ENCODE results near the gene CRY1.
"Not testable (repeated sequence)": the region's sequence is repeated elsewhere in the genome, so short reads cannot be mapped to it uniquely, and the experiment has no call there.

CRY1 gene

DNA sequence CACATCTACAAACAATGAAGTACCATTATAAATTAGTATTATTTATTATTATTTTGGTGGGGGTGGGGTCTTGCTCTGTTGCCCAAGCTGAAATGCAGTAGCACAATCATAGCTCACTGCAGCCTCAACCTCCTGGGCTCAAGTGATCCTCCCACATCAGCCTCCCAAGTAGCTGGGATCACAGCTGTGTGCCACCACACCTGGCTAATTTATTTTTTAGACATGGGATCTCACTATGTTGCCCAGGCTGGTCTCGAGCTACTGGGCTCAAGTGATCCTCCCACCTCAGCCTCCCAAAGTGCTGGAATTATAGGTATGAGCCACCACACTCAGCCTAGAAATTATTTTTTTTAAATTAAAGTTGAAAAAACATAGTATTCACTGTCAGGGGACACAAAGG lies 15.0 kb upstream of the CRY1 start:
- DNase-seq (ENCODE audit: low read depth) = not testable (repeated sequence)

DNA sequence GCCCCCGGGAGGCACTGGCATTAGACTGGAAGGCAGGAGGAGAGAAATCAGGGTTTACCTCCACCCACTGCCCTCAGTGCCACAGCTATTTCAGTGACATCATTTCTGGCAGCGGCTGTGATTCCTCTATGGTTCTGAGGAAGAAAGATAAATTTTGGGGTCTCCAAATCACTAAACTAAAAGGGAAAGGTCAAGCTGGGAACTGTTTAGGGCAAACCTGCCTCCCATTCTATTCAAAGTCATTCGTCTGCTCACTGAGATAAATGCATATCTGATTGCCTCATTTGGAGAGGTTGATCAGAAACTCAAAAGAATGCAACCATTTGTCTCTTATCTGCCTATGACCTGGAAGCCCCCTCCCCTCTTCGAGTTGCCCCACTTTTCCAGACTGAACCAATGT lies 14.0 kb upstream of the CRY1 start:
- DNase-seq (ENCODE audit: low read depth) = no peak

DNA sequence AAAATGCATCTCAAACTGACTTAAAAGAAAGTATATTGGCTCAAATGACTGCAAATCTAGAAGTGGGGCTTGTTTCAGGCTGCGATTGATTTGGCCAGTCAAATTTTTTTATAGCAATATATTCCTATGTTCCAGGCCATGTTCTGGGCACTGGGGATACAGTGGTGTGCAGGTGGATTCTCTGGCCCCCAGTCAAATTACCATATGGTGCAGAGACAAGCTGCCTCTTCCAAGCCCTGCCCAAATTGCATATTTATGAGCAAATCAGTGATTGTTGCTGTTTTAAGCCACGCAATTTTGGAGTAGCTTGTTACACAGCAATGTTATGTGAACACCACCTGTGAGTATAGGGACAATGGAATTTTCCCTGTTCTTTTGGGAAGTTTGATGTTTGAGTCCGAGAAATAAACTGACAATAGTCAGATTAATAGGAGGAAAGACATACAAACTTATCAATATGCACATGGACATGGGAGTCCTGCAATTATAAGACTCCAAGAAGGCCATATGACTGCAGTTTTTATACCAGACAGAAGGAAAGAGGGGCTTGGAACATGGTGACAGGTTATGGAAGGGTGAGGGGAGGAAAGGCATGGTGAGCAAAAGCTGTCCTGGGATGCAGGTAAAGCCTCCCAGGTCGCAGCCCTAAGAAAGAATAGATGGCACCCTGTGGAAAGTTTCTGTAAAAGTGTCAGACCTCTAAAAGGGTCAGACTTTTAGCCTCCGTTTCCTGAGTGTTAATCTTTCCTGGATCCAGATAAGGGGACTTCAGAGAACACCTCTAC lies 13.1 kb upstream of the CRY1 start:
- no peak for DNase-seq (ENCODE audit: low read depth)

DNA sequence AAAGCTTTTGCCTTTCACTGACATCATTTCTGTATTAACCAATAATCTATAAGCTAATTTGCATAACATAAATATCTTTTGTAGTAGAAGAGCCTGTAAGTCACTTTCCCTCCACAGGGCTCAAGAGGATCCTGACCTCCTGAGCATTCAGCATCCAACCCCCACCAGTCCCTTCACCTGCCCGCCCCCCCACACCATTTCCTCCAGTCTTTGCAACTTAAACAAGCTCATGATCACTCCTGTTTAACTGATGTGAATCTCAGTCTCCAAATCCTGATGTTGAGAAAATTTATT lies 12.0 kb upstream of the CRY1 start:
- no peak for DNase-seq (ENCODE audit: low read depth)

DNA sequence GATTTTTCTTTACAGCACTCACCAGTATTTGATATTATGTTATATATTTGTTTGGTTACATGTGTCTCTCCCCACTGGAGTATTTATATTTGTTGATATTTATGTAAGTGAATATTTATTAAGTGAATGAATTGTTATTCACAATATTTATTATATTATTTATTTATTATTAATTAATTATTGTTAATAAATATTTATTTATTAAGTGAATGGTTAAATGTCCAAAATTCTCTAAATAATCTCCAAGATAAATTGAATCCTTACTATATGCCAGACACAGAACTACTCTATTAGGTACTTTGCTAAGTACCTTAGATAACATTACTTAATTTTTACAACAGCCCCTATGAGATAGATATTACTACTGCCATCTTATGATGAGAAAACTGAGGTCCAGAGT lies 10.2 kb upstream of the CRY1 start:
- no peak for DNase-seq (ENCODE audit: low read depth)

DNA sequence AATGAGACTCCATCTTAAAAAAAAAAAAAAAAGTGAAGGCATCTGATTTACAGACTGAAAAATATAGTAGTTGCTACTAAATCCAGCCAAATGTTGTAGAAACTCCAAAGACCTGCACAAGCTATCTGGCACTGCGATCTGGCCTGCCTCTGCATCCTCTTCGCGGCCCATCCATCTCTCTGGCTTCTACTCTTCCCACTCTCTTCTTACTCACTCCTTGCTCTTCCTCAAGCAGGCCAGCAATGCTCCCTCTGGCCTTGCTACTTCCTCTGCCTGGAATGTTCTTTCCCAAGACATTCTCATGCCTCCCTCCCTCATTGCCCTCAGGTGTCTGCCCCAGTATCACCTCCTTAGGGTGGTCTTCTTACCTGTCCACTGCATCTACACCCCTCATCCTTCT lies 9.7 kb upstream of the CRY1 start:
- DNase-seq (ENCODE audit: low read depth) = no peak

DNA sequence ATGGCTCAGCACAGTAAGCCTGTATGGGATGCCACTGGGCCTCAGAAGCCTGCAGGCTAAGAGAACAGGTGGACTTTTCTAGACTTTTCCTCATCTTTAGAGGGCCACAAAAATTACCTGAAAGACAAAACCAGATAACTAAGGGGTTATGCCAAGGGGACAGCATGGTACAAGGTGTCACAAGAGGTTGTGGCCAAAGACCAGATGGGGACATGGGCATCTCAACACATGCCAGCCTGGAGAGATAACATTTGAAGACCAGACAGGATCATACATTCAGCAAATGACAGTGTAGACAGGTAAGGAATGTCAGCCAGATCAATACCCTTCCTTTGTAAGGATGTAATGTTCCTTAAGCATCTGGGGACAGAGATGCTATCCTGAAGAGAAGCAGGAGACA lies 8.9 kb upstream of the CRY1 start:
- no peak for DNase-seq (ENCODE audit: low read depth)

DNA sequence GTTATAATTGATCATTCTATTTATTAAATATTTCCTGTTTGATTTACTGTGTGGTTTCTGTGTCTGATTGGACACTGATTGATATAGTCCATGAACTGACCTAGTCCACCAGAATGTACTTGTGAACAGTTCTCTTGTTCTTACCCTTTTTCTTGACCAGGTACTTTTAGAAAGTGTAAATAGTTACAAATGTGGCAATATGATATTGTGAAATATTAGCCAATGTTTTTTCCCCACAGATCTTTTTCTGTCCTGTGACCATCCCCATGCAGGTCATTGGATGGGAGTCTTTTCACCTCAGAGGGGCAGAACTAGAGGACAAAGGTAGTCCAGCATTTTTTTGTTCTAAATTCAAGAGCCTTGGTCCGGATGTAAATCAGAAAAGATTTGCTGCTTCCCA lies 8.3 kb upstream of the CRY1 start:
- DNase-seq (ENCODE audit: low read depth) = no peak

DNA sequence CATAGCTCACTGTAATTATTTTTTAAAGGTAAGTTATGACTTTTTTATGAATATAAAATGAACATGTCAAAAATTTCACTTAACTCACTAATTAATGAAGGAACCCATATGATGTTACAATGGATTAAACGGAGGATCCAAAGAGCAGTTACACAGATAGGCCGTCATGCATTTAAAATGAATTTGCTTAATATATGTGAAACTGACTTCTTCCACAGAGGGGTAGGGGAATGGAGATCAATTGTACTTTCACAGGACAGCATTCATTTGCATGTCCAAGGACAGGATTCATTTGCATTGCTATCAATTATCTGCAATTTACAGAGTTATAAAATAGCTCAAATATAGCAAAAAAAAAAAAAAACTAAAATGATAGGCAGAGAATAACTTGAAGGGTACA lies 6.6 kb upstream of the CRY1 start:
- DNase-seq (ENCODE audit: low read depth) = no peak

DNA sequence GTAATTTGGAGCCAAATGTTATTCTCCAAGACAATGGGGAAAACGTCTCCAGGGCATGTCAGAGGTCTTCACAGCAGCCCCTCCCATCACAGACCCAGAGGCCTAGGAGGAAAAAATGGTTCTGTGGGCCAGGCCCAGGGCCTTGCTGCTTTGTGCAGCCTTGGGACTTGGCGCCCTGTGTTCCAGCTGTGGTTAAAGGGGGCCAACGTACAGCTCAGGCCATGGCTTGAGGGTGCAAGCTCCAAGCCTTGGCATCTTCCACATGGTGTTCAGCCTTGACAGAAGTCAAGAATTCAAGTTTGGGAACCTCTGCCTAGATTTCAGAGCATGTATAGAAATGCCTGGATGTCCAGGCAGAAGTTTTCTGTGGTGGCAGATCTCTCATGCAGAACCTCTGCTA lies 3.2 kb upstream of the CRY1 start:
- no peak for DNase-seq (ENCODE audit: low read depth)

DNA sequence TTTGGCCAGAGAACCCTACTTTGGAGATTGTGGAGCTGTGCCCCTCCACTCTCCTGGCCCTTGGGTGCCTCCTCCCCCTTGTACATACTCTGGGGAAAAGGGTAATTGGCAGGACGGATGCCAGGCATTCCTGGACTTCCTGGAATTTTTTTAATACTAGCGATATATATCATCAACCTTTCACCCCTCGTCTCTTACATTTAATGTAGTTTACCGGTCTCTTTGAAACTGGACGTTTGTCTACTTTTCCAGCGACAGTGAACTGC lies 767 bp upstream of the CRY1 start:
- DNase-seq (ENCODE audit: low read depth) = no peak

DNA sequence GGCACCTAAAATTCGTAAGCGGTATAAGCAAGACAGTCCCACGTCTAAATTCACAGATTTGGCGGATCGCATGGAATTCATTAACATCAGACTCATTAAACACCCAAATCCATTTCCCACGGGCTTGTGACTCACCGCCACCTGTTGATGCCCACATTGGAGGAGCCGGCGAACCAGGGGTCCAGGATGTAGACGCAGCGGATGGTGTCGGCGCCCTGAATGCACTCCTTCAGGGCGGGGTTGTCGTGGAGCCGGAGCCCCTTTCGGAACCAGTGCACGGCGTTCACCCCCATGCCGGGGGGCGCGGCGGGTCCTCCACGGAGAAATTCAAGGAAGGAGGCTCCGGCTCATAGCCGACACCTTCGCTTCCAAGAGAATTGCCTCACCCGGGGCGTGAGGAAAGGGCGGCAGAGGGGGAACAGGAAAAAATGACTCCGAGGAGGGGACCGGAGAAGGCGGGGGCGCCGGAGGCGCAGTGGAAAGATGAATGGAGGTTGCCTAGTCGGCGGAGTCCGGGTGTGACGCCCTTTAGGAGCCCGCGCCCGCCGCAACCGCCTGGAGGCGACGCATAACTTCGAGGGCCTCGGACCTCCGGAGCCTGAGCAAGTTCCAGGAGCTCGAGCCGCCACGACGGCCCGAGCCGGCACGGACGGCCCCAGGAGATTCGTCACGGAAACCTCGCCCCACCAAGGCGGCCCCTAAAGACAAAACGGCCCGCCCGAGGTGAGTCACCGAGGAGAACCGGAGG lies 506 bp downstream of the CRY1 start:
- DNase-seq (ENCODE audit: low read depth) = peak; percentile 46

DNA sequence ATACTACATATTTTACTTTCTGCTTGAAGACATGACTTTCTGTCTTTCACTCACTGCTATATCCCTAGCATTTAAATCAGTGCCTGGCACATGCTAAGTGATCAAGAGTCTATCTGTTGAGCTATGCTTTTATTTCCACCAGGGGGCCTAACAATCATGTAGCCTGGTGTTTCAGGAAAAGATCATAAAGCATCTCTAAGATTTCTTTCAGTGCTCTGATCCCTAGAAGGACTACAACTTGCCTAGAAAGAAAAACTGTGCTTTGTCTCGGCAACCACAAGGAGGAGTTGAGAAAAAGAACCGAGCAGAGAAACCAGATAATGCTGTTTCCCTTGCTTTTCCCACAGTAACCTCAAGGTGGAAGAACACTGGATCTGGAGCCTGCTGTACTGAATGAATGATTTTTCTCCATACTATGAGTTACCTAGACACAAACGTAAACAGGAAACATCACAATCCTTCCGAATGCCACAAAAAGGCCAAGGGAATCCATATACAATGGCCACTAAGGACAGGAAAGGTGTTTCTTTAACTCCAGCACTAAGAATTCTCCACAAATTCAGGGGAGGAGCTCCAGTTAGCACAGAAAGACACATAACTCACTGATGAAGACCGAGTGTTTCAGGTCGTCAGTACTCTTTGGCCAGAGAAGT lies 1.2 kb downstream of the CRY1 start:
- DNase-seq (ENCODE audit: low read depth) = no peak

DNA sequence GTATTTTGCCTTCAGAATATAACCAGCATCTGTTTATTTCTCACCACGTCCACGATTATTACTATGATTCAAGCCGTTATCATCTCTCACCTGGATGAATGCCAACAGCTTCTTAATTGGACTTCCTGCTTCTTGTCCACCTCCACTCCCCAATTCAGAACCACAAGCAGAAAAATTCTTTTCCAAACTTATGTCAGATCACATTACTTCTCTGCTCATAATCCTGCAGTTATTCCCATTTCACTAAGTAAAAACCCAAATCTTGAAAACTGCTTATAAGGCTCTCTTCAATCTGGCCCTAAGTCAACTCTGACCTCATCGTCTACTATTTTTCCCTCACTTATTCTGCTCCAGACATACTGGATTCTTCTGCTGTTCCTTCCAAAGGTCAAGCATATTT lies 2.0 kb downstream of the CRY1 start:
- no peak for DNase-seq (ENCODE audit: low read depth)

DNA sequence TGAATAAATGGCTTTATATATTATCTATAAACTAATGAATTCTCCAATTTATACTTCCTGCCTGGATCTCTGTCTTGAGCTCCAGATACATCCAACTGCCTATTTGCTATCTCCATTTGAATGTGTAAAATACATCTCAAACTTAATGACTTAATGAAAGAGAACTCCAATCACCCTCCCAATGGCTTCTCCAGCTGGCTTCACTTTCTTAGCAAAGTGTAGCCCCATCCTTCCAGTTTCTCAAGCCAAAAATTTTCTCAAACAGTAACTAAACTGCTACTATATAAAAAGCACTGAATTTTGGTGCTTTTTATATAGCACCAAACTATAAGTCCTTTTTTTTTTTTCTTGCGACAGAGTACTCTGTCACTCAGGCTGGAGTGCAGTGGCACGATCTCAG lies 2.6 kb downstream of the CRY1 start:
- DNase-seq (ENCODE audit: low read depth) = no peak

DNA sequence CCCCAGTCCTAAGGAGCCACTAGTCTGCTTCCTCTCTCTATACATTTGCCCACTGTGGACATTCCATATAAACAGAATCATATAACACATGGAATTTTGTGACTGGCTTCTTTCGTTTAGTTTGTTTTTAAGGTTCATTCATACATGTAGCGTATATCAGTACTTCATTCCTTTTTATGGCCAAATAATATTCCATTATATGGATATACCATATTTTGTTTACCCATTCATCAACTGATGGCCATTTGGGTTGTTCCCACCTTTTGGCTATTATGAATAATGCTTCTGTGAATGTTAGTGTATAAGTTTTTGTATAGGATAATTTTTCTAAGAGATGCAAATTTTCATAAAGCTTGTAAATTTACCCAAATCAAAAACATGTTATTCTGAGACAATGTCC lies 4.4 kb downstream of the CRY1 start:
- DNase-seq (ENCODE audit: low read depth) = no peak

DNA sequence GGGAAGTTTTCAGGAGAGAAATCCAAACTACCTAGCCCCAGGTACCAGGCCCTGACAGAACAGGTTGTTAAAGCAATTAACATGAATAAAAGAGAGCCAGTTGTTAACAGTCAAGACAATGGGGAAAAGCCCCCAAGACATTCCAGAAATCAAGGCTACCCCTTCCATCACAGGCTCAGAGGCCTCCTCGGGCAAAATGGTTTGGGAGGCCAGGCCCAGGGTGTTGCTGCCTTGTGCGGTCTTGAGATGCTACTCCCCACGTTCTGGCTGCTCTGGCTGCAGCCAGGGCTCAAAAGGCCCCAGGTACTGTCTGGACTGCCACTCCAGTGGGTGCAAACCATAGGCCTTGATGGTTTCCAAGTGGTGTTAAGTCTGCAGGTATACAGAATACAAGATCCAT lies 7.0 kb downstream of the CRY1 start:
- no peak for DNase-seq (ENCODE audit: low read depth)

DNA sequence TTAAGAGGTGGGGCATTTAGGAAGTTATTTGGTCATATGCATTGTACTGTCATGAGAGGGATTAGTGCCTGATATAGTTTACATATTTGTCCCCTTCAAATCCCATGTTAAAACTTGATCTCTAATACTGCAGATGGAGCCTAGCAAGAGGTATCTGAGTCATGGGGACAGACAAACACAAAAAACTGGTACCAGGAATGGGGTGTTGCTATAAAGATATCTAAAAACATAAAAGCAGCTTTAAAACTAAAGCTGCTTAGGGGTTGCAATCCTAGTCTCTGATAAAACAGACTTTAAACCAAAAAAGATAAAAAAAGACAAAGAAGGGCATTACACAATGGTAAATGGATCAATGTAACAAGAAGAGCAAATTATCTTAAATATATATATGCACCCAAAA lies 11.6 kb downstream of the CRY1 start:
- no peak for DNase-seq (ENCODE audit: low read depth)

DNA sequence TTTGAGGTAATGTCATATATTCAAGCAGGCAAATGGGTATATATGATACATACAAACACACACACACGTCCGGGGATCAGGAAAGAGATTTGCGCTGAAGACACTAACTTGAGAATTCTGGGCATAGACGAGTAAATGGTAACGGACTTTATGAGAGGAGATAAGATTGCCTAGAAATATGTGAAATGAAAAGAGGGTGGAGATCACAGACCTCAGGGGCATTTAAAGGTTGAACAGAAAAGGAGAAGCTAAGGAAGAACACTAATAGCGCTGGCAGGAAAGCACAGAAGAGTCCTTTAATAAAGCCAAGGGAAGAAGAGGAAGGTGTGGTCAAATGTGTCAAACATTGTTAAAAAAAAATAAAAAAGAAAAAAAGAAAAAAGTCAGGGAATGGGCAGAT lies 13.1 kb downstream of the CRY1 start:
- DNase-seq (ENCODE audit: low read depth) = no peak

DNA sequence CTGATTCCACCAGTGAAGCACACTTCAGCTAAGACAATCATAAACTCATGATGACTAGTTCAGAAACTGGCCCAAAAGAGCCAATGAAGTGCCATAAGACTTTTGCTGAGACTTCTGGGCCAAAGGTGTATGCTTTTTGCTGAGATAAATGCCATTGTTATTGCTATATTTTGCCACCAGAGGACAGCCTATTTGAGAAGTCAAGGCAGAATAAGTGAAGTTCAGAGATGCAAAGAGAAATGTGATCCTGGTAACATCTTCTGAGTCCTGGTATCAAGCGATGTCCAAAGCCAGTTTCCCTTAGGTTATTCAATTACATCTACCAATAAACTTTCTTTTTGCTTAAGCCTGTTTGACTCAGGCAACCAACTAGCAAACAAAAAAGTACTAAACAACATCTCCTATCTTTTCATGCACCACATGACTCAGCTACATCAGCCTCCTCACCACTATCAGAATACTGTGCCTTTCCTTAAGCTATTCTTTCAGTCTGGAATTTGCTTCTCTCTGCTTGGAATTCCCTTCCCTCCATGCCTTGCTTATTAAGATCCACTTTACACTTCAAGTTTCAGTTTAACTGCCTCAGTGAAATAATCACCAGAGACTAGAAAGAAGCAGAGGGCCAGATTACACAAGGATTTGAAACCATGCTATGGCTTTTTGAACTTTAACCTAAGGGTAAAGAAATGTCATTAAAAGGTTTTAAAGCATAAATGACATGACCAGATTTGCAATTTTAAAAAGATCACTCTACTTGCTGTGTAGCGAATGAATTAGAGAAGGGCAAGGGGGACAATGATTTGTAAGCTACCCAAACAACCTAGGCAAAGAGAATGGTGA lies 14.0 kb downstream of the CRY1 start:
- DNase-seq (ENCODE audit: low read depth) = no peak

DNA sequence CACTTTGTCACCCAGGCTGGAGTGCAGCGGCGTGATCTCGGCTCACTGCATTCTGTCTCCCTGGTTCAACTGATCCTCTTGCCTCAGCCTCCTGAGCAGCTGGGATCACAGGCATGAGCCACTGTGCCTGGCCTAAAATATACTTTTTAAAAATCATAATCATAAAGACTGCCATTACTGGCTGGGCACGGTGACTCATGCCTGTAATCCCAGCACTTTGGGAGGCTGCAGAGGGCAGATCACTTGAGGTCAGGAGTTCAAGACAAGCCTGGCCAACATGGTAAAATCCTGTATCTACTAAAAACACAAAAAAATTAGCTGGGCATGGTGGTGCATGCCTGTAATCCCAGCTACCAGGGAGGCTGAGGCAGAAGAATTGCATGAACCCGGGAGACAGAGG lies 20.1 kb downstream of the CRY1 start:
- not testable (repeated sequence) for DNase-seq (ENCODE audit: low read depth)

DNA sequence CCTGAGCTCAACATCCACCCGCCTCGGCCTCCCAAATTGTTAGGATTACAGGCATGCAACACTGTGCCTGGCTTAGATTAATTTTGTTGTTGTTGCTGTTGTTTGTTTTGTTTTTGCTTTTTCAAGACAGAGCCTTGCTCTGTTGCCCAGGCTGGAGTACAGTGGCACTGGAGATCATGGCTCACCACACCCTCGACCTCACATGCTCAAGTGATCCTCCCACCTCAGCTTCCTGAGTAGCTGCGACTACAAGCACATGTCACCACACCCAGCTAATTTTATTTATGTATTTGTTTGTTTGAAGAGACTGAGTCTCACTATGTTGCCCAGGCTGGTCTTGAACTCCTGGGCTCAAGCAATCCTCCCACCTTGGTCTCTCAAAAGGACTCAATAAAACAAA lies 26.7 kb downstream of the CRY1 start:
- DNase-seq (ENCODE audit: low read depth) = no peak

DNA sequence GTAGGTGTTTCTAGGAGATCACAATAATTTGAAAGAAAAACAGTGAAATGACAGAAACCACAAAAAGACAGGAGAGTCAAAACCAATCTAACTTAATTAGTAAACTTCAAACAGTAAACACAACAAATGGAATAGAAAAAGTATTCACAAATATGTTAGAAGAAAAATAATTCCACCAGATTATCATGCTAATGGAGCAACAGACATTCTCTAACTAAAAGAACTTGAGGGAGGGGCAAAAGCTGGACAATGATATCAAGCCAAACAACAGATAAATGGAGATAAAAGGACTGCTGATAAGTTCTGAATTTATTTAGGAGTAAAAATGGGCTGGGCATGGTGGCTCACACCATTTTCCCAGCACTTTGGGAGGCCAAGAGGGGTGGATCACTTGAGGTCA lies 28.7 kb downstream of the CRY1 start:
- DNase-seq (ENCODE audit: low read depth) = no peak

All from stimulated activated CD8-positive, alpha-beta memory T cell treated with anti-CD3 and anti-CD28 coated beads, Interleukin-7, amount 100 ng/mL, for 24 hours (primary cell).